Activated naive CD4-positive, alpha-beta T cell (primary cell): ENCODE results near the gene ARID4A.
"Not testable (repeated sequence)": the region's sequence is repeated elsewhere in the genome, so short reads cannot be mapped to it uniquely, and the experiment has no call there.

ENCODE experiments used
- DNase-seq, 4 experiments: peaks; one replicate each; lab custom pipeline; 2025; lab: John Stamatoyannopoulos, UW

The ARID4A gene

GRCh38 chr14:58356268-58356667 is 57.9 kb downstream of the ARID4A start:
- no peak for DNase-seq

- not testable (repeated sequence) for DNase-seq
Observed at GRCh38 chr14:58362272-58362671, 63.9 kb downstream of the ARID4A start.

- no peak for DNase-seq
Observed at GRCh38 chr14:58362798-58363412, 64.5 kb downstream of the ARID4A start.

GRCh38 chr14:58364316-58364715 is 66.0 kb downstream of the ARID4A start:
- DNase-seq = no peak

GRCh38 chr14:58367296-58367695 is 68.9 kb downstream of the ARID4A start:
- no peak for DNase-seq

GRCh38 chr14:58368956-58369355 is 70.6 kb downstream of the ARID4A start:
- DNase-seq = no peak

GRCh38 chr14:58376791-58377190 is 78.4 kb downstream of the ARID4A start:
- DNase-seq = no peak

- no peak for DNase-seq
Observed at GRCh38 chr14:58390830-58391229, 92.5 kb downstream of the ARID4A start.

- no peak for DNase-seq
Observed at GRCh38 chr14:58395562-58395811, 97.1 kb downstream of the ARID4A start.

- peak; percentile 16 to 69 (median 38) for DNase-seq
Observed at GRCh38 chr14:58395812-58396788, 97.7 kb downstream of the ARID4A start, which contains the start of gene TOMM20L. Gene TOMM20L, plus strand, starts transcription at chr14:58395930. Its CDS starts 28 bp downstream, at chr14:58395958.

- no peak for DNase-seq
Observed at GRCh38 chr14:58397156-58397555, 98.8 kb downstream of the ARID4A start.

GRCh38 chr14:58398495-58398894 is 100.1 kb downstream of the ARID4A start:
- DNase-seq = no peak

GRCh38 chr14:58398895-58399294 is 100.5 kb downstream of the ARID4A start:
- no peak for DNase-seq

GRCh38 chr14:58401587-58401986 is 103.2 kb downstream of the ARID4A start:
- no peak for DNase-seq

GRCh38 chr14:58408681-58409215 is 110.4 kb downstream of the ARID4A start:
- DNase-seq = no peak

GRCh38 chr14:58414845-58415244 is 116.5 kb downstream of the ARID4A start:
- DNase-seq = no peak

GRCh38 chr14:58415636-58416547 is 117.5 kb downstream of the ARID4A start:
- DNase-seq = no peak

- DNase-seq = not testable (repeated sequence)
Observed at GRCh38 chr14:58416934-58417333, 118.6 kb downstream of the ARID4A start.
